HEK293 (cell line): Measurements from ENCODE around the gene CEP70.

Source experiments
- EGR2 ChIP-seq: fragments of 450-650 bp; formaldehyde crosslinking; IDR thresholded peaks from 2 replicates; pipeline ENCODE4 v1.5.1; 2016; ENCODE audit warnings: low read depth, missing biosample characterization, missing genetic modification characterization
- GLIS1 ChIP-seq: fragments of 450-650 bp; formaldehyde crosslinking; IDR thresholded peaks from 2 replicates; pipeline ENCODE4 v1.5.1; 2016; ENCODE audit warnings: missing biosample characterization, missing genetic modification characterization
- GLIS2 ChIP-seq: fragments of 450-650 bp; formaldehyde crosslinking; IDR thresholded peaks from 2 replicates; pipeline ENCODE4 v1.5.1; 2016; ENCODE audit warnings: missing biosample characterization, missing genetic modification characterization
- HIC1 ChIP-seq: fragments of 450-650 bp; formaldehyde crosslinking; IDR thresholded peaks from 2 replicates; pipeline ENCODE4 v1.5.1; 2016; ENCODE audit warnings: missing biosample characterization, missing genetic modification characterization
- KLF10 ChIP-seq: fragments of 450-650 bp; IDR thresholded peaks from 2 replicates; pipeline ENCODE4 v1.5.1; 2018; ENCODE audit warnings: missing biosample characterization, mild to moderate bottlenecking, missing genetic modification characterization
- KLF16 ChIP-seq: fragments of 450-650 bp; formaldehyde crosslinking; IDR thresholded peaks from 2 replicates; pipeline ENCODE4 v1.5.1; 2017; ENCODE audit warnings: missing biosample characterization, missing genetic modification characterization
- OVOL3 ChIP-seq: fragments of 450-650 bp; formaldehyde crosslinking; IDR thresholded peaks from 2 replicates; pipeline ENCODE4 v1.5.1; 2016; ENCODE audit warnings: missing biosample characterization, missing genetic modification characterization
- PATZ1 ChIP-seq: fragments of 450-650 bp; formaldehyde crosslinking; IDR thresholded peaks from 2 replicates; pipeline ENCODE4 v1.5.1; 2016; ENCODE audit warnings: missing biosample characterization, missing genetic modification characterization
- REST ChIP-seq: fragments of 450-650 bp; formaldehyde crosslinking; IDR thresholded peaks from 2 replicates; pipeline ENCODE4 v1.5.1; 2016; ENCODE audit warnings: missing biosample characterization, missing genetic modification characterization
- SETDB1 ChIP-seq: IDR thresholded peaks from one replicate; pipeline ENCODE4 v1.6.1; 2017; ENCODE audit warnings: mild to moderate bottlenecking, low read length, moderate library complexity, mixed read lengths; ENCODE audit not compliant: insufficient read length
- SP3 ChIP-seq: fragments of 450-650 bp; formaldehyde crosslinking; IDR thresholded peaks from 2 replicates; pipeline ENCODE4 v1.5.1; 2016; ENCODE audit warnings: missing biosample characterization, missing genetic modification characterization
- TRIM28 ChIP-seq: IDR thresholded peaks from 2 replicates; pipeline ENCODE4 v1.6.1; 2011; ENCODE audit warnings: low read length, control low read depth, borderline replicate concordance
- WT1 ChIP-seq: fragments of 450-650 bp; formaldehyde crosslinking; IDR thresholded peaks from 2 replicates; pipeline ENCODE4 v1.5.1; 2016; ENCODE audit warnings: missing biosample characterization, missing genetic modification characterization
- ZBTB20 ChIP-seq: fragments of 450-650 bp; formaldehyde crosslinking; IDR thresholded peaks from 2 replicates; pipeline ENCODE4 v1.5.1; 2016; ENCODE audit warnings: missing biosample characterization, missing genetic modification characterization
- ZBTB21 ChIP-seq: fragments of 450-650 bp; formaldehyde crosslinking; IDR thresholded peaks from 2 replicates; pipeline ENCODE4 v1.5.1; 2017; ENCODE audit warnings: missing biosample characterization, missing genetic modification characterization
- ZBTB44 ChIP-seq: fragments of 450-650 bp; IDR thresholded peaks from 2 replicates; pipeline ENCODE4 v1.5.1; 2018; ENCODE audit warnings: missing biosample characterization, mild to moderate bottlenecking, missing genetic modification characterization
- ZBTB48 ChIP-seq: fragments of 450-650 bp; formaldehyde crosslinking; IDR thresholded peaks from 2 replicates; pipeline ENCODE4 v1.5.1; 2016; ENCODE audit warnings: missing biosample characterization, missing genetic modification characterization
- ZBTB8A ChIP-seq: fragments of 450-650 bp; formaldehyde crosslinking; IDR thresholded peaks from 2 replicates; pipeline ENCODE4 v1.5.1; 2016; ENCODE audit warnings: missing biosample characterization, missing genetic modification characterization
- ZFHX2 ChIP-seq: fragments of 450-650 bp; formaldehyde crosslinking; conservative IDR thresholded peaks from 2 replicates; pipeline ENCODE4 v1.5.1; 2016; ENCODE audit warnings: missing biosample characterization, missing genetic modification characterization
- ZIC2 ChIP-seq: fragments of 450-650 bp; formaldehyde crosslinking; IDR thresholded peaks from 2 replicates; pipeline ENCODE4 v1.5.1; 2016; ENCODE audit warnings: missing biosample characterization, missing genetic modification characterization
- ZNF121 ChIP-seq: fragments of 450-650 bp; formaldehyde crosslinking; IDR thresholded peaks from 2 replicates; pipeline ENCODE4 v1.5.1; 2016; ENCODE audit warnings: missing biosample characterization, missing genetic modification characterization
- ZNF335 ChIP-seq: fragments of 450-650 bp; formaldehyde crosslinking; conservative IDR thresholded peaks from 2 replicates; pipeline ENCODE4 v1.5.1; 2016; ENCODE audit warnings: missing biosample characterization, missing genetic modification characterization
- ZNF394 ChIP-seq: fragments of 450-650 bp; formaldehyde crosslinking; IDR thresholded peaks from 2 replicates; pipeline ENCODE4 v1.5.1; 2016; ENCODE audit warnings: missing biosample characterization, missing genetic modification characterization, mild to moderate bottlenecking, moderate library complexity, borderline replicate concordance
- ZNF449 ChIP-seq: fragments of 450-650 bp; formaldehyde crosslinking; IDR thresholded peaks from 2 replicates; pipeline ENCODE4 v1.5.1; 2017; ENCODE audit warnings: missing biosample characterization, mild to moderate bottlenecking, missing genetic modification characterization, moderate library complexity
- ZNF529 ChIP-seq: fragments of 450-650 bp; formaldehyde crosslinking; IDR thresholded peaks from 2 replicates; pipeline ENCODE4 v1.5.1; 2017; ENCODE audit warnings: missing genetic modification characterization, missing biosample characterization; ENCODE audit not compliant: insufficient replicate concordance
- ZNF629 ChIP-seq: fragments of 450-650 bp; formaldehyde crosslinking; IDR thresholded peaks from 2 replicates; pipeline ENCODE4 v1.5.1; 2017; ENCODE audit warnings: missing biosample characterization, missing genetic modification characterization
- ZNF692 ChIP-seq: fragments of 450-650 bp; formaldehyde crosslinking; IDR thresholded peaks from 2 replicates; pipeline ENCODE4 v1.5.1; 2016; ENCODE audit warnings: missing biosample characterization, missing genetic modification characterization

CEP70 gene

GRCh38 chr3:138594150-138594934, at the start of gene CEP70 (continued):
- TF ChIP-seq HIC1 (tag by site-specific recombination) (peak; percentile 37; the same call in 1 of the 2 replicates), SP3 (tag by site-specific recombination) (peak; percentile 86), ZNF121 (tag by site-specific recombination) (peak; percentile 81), ZNF529 (tag by site-specific recombination) (no peak), SETDB1 (peak; percentile 68), ZBTB44 (peak; percentile 60), ZBTB8A (tag by site-specific recombination) (peak; percentile 62), KLF10 (tag by site-specific recombination) (peak; percentile 87), OVOL3 (tag by site-specific recombination) (0 out of 2 replicates have a peak, but pooled peaks have one; percentile 51), PATZ1 (tag by site-specific recombination) (peak; percentile 74), ZBTB48 (0 out of 2 replicates have a peak, but pooled peaks have one; percentile 7), ZBTB21 (tag by site-specific recombination) (peak; percentile 9; the same call in 1 of the 2 replicates), ZFHX2 (tag by site-specific recombination) (peak; percentile 53), ZNF394 (tag by site-specific recombination) (0 out of 2 replicates have a peak, but pooled peaks have one; percentile 22), WT1 (no peak), REST (tag by site-specific recombination) (0 out of 2 replicates have a peak, but pooled peaks have one; percentile 33), ZNF629 (tag by site-specific recombination) (peak; percentile 66), GLIS2 (peak; percentile 91), KLF16 (peak; percentile 69; the same call in 1 of the 2 replicates), EGR2 (tag by site-specific recombination) (peak; percentile 48), ZNF449 (no peak), GLIS1 (peak; percentile 63), ZNF335 (tag by site-specific recombination) (peak; percentile 86), ZIC2 (tag by site-specific recombination) (0 out of 2 replicates have a peak, but pooled peaks have one; percentile 14), TRIM28 (peak; percentile 92), ZBTB20 (tag by site-specific recombination) (peak; percentile 70), ZNF692 (tag by site-specific recombination) (0 out of 2 replicates have a peak, but pooled peaks have one; percentile 47)
